Colonic mucosa (tissue), 4 donors: ENCODE measurements around the gene NKX2-1. TPM values are rescaled to one million over a fixed set of nuclear protein-coding genes. Genes with fewer than 3 reads are reported as not detected.

Experiments used
- DNase-seq: peaks from one replicate; pipeline ENCODE4 v3.0.0-alpha.2; 2020
- H3K27ac ChIP-seq: fragments of 200-600 bp; one replicate; pipeline ENCODE4 v1.8.0; 2021
- H3K27me3 ChIP-seq: fragments of 200-600 bp; one replicate; pipeline ENCODE4 v1.8.0; 2021
- H3K36me3 ChIP-seq: fragments of 200-600 bp; one replicate; pipeline ENCODE4 v1.8.0; 2021
- H3K4me1 ChIP-seq: fragments of 200-600 bp; one replicate; pipeline ENCODE4 v1.8.0; 2021; ENCODE audit warnings: mild to moderate bottlenecking
- H3K4me3 ChIP-seq: fragments of 200-600 bp; one replicate; pipeline ENCODE4 v1.8.0; 2021
- H3K9ac ChIP-seq, 2 donors: one replicate each; pipeline ENCODE4 v1.7.0; 2013; ENCODE audit warnings: control low read depth in 2 of 2, low read depth in 2 of 2, low read length in 2 of 2
- H3K9me3 ChIP-seq: fragments of 200-600 bp; one replicate; pipeline ENCODE4 v1.8.0; 2021
- intact Hi-C: fragments of 100-400 bp; cut with DNase I; formaldehyde crosslinking; loops from one replicate; pipeline ENCODE4 v1.14.1; 2022
- total RNA-seq, 2 donors: library from RNA; stranded (reverse); fragmentation: NEBNext Ultra II Directional in 1 of 2; extraction: Animal tissue kit (Norgen Biotek cat#: 25700) in 1 of 2; gene quantifications; one replicate each; pipeline ENCODE4 v1.2.1, GENCODE V29; 2021
- TF ChIP-seq, protein P1 (sequence below): fragments of 200-600 bp; IDR thresholded peaks from one replicate; pipeline ENCODE4 v1.8.0; 2022; ENCODE audit warnings: antibody characterized with exemption, mild to moderate bottlenecking
- donor health status: healthy.
- donor health status: DM: no; HTN: no; CAD: no.
- donor health status: DM: no; HTN: no; CAD: no.

The NKX2-1 gene
- total RNA-seq, 2 donors from 2014 or later = 0.32 TPM; not detected in 1

DNA sequence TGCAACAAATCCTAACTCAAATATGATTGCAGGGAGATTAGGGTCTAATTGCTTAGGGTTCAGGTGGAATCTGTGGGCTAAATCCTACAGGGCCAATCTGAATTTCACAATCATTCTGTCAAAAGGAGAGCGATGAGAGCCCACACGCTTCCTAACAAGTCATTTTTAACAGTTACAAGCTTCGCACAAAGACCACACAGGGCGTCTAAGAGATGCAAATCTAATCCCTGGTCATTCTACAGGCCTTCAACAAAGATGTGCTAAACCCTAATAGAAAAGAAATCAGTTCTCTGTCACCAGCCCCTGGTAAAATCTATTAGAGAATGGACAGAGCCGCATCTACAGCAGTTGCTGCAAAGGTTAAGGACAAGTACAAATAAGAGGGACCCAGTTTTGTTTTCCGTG, 15.3 kb downstream of the NKX2-1 start:
- Histone ChIP-seq H3K9me3 (no peaks in the 10 kb centered on the region), H3K27ac (no peak overlapping the region), H3K4me1 (no peaks in the 10 kb centered on the region), H3K9ac (no peak overlapping the region), H3K4me3 (no peak overlapping the region), H3K27me3 (peaks cover 88% of the 10 kb centered on the region), H3K36me3 (no peaks in the 10 kb centered on the region)
- DNase-seq = no peak
- intact Hi-C loops = no loop called here
- TF ChIP-seq, protein P1, sequence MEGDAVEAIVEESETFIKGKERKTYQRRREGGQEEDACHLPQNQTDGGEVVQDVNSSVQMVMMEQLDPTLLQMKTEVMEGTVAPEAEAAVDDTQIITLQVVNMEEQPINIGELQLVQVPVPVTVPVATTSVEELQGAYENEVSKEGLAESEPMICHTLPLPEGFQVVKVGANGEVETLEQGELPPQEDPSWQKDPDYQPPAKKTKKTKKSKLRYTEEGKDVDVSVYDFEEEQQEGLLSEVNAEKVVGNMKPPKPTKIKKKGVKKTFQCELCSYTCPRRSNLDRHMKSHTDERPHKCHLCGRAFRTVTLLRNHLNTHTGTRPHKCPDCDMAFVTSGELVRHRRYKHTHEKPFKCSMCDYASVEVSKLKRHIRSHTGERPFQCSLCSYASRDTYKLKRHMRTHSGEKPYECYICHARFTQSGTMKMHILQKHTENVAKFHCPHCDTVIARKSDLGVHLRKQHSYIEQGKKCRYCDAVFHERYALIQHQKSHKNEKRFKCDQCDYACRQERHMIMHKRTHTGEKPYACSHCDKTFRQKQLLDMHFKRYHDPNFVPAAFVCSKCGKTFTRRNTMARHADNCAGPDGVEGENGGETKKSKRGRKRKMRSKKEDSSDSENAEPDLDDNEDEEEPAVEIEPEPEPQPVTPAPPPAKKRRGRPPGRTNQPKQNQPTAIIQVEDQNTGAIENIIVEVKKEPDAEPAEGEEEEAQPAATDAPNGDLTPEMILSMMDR = no peak

DNA sequence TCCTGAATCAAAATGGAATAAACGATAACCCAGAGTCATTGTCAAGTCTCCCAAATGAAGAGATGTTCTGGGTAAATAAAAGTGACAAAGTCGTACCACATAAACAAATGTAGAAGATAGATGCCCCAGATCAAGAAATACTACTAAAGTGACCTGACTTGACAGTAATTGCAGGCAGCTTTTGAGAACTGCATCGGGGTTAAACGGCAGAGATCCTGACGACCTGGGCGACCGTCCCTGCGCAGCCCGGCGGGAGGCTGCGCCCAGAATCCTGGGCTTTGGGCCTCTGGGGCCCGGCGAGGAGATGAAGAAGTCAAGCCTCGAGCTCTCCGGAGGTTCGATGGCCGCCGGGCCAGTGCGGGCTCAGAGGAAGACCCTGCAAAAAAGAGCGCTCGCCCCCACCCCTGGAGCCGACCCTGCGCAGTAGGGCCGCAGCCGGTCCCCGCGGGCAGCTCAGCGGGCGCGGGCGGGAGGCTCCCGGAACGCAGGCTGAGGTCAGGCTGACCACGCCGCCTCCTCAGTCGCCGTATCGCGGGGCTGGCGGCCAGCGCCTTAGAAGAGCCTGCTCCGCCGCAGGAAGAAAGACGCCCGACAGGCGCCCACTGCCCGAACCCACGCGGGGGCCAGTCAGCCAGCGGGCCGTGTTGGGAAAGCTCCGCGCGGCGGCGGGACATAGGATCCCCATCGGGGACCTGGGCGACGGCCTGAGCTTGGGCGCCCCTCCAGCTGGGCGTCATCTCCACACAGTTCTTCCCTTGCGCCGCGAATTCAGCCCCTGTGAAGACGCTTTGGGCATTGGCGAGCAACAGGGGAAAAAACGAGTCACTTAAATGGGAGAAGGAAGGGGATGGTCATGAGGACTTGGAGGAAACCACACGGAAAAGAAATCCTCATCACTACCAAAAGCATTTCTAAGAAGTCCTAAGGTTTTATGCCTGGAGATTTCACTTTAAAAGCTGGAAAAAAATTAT, 16.0 kb downstream of the NKX2-1 start:
- Histone ChIP-seq H3K27me3 (peaks cover 81% of the 10 kb centered on the region), H3K4me3 (no peak overlapping the region), H3K36me3 (no peaks in the 10 kb centered on the region), H3K27ac (no peak overlapping the region), H3K4me1 (no peaks in the 10 kb centered on the region), H3K9me3 (no peaks in the 10 kb centered on the region), H3K9ac (no peak overlapping the region)
- DNase-seq = no peak
- TF ChIP-seq, protein P1 = no peak
- intact Hi-C loops = no loop called here

DNA sequence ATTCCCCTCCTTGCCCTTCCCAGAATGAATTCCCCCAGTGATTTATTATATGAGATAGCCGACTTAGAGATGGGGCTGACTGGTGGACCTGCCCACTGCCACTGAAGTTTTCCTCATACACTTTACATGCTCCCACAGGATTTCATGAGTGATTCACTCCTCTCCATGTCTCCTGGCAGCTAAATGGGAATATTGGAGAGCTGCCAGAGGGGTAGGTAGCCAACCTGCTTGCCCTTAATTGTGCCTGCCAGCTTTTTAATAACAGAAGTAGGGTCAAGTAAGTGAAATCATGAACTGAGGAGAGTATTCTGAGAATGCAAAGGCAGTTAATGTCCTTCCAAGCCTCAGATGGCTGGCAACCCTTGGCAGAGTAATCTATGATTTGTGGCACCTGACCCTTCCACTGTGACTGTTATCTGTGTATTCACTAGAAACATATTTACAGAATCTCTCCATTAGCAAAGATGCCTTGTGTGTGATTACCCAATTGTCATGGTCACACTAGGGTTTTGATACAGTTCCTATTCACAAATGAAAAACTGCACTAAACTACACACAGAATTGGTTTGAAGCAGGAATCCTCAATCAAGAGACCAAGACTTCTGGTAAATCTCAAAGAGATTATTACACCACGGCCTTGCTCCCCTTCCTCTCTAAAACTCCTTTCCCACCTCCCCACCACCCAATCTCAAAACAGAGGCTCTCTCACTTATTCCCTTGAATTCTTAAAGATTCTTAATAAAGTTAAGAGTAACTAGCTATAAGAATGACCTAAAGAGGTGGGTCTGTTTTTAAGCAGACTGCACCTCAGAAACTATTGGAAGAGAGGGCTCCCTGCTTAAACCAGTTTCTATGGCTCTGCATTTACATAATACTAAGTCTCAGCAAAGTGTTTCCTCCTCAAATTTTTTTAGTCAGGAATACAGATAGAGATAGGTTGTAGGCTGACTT, 17.2 kb downstream of the NKX2-1 start:
- no peak overlapping the region for H3K27ac ChIP-seq
- TF ChIP-seq, protein P1 = no peak
- H3K9me3 ChIP-seq = no peaks in the 10 kb centered on the region
- H3K36me3 ChIP-seq = no peaks in the 10 kb centered on the region
- H3K27me3 ChIP-seq = peaks cover 71% of the 10 kb centered on the region
- H3K4me3 ChIP-seq = no peak overlapping the region
- H3K9ac ChIP-seq = no peak overlapping the region
- intact Hi-C loops = no loop called here
- DNase-seq = no peak
- H3K4me1 ChIP-seq = no peaks in the 10 kb centered on the region

DNA sequence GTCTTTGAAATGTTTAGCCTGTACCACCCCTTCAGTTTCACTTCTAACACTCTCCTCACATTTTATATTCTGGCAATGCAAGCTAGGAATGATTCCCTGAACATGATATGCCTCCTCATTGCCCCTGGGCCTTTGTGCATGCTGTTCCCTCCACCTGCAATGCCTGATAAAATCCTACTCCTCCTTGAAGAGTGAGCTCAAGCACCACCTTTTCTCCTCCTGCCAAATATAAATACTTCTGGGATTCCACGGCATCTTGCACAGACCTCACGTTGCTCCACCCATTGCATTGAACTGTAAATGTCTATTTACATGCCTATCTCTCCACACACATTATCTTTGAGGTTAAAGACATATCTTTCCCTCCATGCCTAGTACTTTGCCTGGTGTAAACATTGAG, 21.1 kb downstream of the NKX2-1 start:
- Histone ChIP-seq H3K4me1 (no peaks in the 10 kb centered on the region), H3K4me3 (no peak overlapping the region), H3K27ac (no peak overlapping the region), H3K9me3 (no peaks in the 10 kb centered on the region), H3K9ac (no peak overlapping the region), H3K27me3 (peaks cover 33% of the 10 kb centered on the region), H3K36me3 (no peaks in the 10 kb centered on the region)
- no peak for DNase-seq
- TF ChIP-seq, protein P1 = no peak
- intact Hi-C loops = no loop called here

DNA sequence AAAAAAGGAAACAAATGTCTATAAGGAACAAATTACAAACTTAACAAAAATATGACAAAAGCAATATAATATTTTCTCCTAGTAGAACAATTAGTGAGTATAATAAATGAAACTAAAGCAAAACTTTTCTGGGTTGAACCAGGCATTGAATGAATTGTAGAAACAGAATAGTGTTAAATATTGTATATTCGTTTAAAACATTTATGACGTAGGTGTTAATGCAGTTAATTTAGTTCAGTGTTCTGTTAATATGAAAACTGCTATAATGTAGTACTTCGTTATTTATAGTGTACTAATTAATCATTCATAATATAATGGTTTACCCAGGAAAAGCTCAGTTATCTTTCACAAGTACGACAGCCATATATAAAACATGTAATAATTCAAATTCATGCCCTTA, 23.7 kb downstream of the NKX2-1 start:
- TF ChIP-seq, protein P1 = no peak
- H3K9ac ChIP-seq = no peak overlapping the region
- intact Hi-C loops = no loop called here
- no peaks in the 10 kb centered on the region for H3K4me1 ChIP-seq
- no peak overlapping the region for H3K27ac ChIP-seq
- H3K4me3 ChIP-seq = no peak overlapping the region
- no peaks in the 10 kb centered on the region for H3K9me3 ChIP-seq
- peaks cover 7% of the 10 kb centered on the region for H3K27me3 ChIP-seq
- H3K36me3 ChIP-seq = no peaks in the 10 kb centered on the region
- no peak for DNase-seq
